HEK293 (cell line): ENCODE data around the gene MPHOSPH8.

ENCODE experiments used
- CTCF ChIP-seq: fragments of 450-650 bp; formaldehyde crosslinking; IDR thresholded peaks from 2 replicates; pipeline ENCODE4 v1.5.1; 2016; ENCODE audit warnings: missing biosample characterization, missing genetic modification characterization
- GLI4 ChIP-seq: fragments of 450-650 bp; formaldehyde crosslinking; IDR thresholded peaks from 2 replicates; pipeline ENCODE4 v1.5.1; 2016; ENCODE audit warnings: missing biosample characterization, missing genetic modification characterization
- KLF7 ChIP-seq: fragments of 450-650 bp; formaldehyde crosslinking; IDR thresholded peaks from 2 replicates; pipeline ENCODE4 v1.5.1; 2016; ENCODE audit warnings: missing biosample characterization, missing genetic modification characterization, borderline replicate concordance
- MYNN ChIP-seq: fragments of 450-650 bp; formaldehyde crosslinking; IDR thresholded peaks from 2 replicates; pipeline ENCODE4 v1.5.1; 2016; ENCODE audit warnings: missing biosample characterization, missing genetic modification characterization, borderline replicate concordance
- SP3 ChIP-seq: fragments of 450-650 bp; formaldehyde crosslinking; IDR thresholded peaks from 2 replicates; pipeline ENCODE4 v1.5.1; 2016; ENCODE audit warnings: missing biosample characterization, missing genetic modification characterization
- YY1 ChIP-seq: fragments of 450-650 bp; formaldehyde crosslinking; IDR thresholded peaks from 2 replicates; pipeline ENCODE4 v1.5.1; 2018; ENCODE audit warnings: missing biosample characterization, missing genetic modification characterization
- ZBTB49 ChIP-seq: fragments of 450-650 bp; formaldehyde crosslinking; IDR thresholded peaks from 2 replicates; pipeline ENCODE4 v1.5.1; 2016; ENCODE audit warnings: missing biosample characterization, missing genetic modification characterization, low read depth
- ZFP3 ChIP-seq: fragments of 450-650 bp; formaldehyde crosslinking; IDR thresholded peaks from 2 replicates; pipeline ENCODE4 v1.5.1; 2016; ENCODE audit warnings: low read depth, missing biosample characterization, missing genetic modification characterization
- ZNF138 ChIP-seq: fragments of 450-650 bp; formaldehyde crosslinking; IDR thresholded peaks from 2 replicates; pipeline ENCODE4 v1.5.1; 2016; ENCODE audit warnings: missing biosample characterization, missing genetic modification characterization, borderline replicate concordance
- ZNF155 ChIP-seq: fragments of 450-650 bp; formaldehyde crosslinking; IDR thresholded peaks from 2 replicates; pipeline ENCODE4 v1.5.1; 2016; ENCODE audit warnings: missing biosample characterization, missing genetic modification characterization
- ZNF266 ChIP-seq: fragments of 450-650 bp; formaldehyde crosslinking; IDR thresholded peaks from 2 replicates; pipeline ENCODE4 v1.5.1; 2016; ENCODE audit warnings: missing biosample characterization, missing genetic modification characterization, low read depth
- ZNF560 ChIP-seq: fragments of 450-650 bp; formaldehyde crosslinking; IDR thresholded peaks from 2 replicates; pipeline ENCODE4 v1.5.1; 2017; ENCODE audit warnings: missing biosample characterization, missing genetic modification characterization, borderline replicate concordance
- ZNF792 ChIP-seq: fragments of 450-650 bp; formaldehyde crosslinking; IDR thresholded peaks from 2 replicates; pipeline ENCODE4 v1.5.1; 2016; ENCODE audit warnings: missing biosample characterization, missing genetic modification characterization
- ZNF830 ChIP-seq: fragments of 450-650 bp; IDR thresholded peaks from 2 replicates; pipeline ENCODE4 v1.5.0; 2018; ENCODE audit warnings: missing biosample characterization, missing genetic modification characterization, low read depth, mild to moderate bottlenecking, moderate library complexity

GRCh38 chr13:19624265-19624664 is 9.2 kb upstream of the MPHOSPH8 start:
- TF ChIP-seq ZBTB49 (tag by site-specific recombination) (no peak), CTCF (tag by site-specific recombination) (no peak), ZFP3 (no peak), ZNF138 (tag by site-specific recombination) (no peak), ZNF266 (tag by site-specific recombination) (no peak), ZNF830 (no peak), ZNF560 (tag by site-specific recombination) (no peak), MYNN (no peak), ZNF155 (tag by site-specific recombination) (no peak), KLF7 (no peak), YY1 (no peak), ZNF792 (tag by site-specific recombination) (no peak), GLI4 (tag by site-specific recombination) (no peak), SP3 (no peak)
